ENCODE results near the gene IQGAP1.

DNA sequence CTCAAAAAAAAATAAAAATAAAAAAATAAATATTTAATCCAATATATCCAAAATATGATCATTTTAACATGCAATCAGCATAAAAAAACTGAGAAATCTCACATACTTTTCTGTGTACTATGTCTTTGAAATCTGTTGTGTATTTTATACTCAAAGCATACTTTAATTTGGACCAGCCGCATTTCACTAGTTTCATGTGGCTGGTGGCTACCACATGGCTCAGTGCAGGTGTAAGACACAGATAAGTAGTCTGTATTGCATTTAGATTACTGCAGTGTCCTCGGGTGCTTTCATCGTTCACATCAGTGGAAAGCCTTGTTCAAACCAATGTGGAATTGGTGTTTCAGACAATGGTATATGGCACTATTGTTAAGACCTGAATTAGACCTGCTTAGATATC, 152.7 kb downstream of the IQGAP1 start:
- no peak for TF ChIP-seq POLR2A (IDR thresholded peaks at IDR 0.05; ENCODE audit: low read depth, low read length)
- TF ChIP-seq, protein P1, sequence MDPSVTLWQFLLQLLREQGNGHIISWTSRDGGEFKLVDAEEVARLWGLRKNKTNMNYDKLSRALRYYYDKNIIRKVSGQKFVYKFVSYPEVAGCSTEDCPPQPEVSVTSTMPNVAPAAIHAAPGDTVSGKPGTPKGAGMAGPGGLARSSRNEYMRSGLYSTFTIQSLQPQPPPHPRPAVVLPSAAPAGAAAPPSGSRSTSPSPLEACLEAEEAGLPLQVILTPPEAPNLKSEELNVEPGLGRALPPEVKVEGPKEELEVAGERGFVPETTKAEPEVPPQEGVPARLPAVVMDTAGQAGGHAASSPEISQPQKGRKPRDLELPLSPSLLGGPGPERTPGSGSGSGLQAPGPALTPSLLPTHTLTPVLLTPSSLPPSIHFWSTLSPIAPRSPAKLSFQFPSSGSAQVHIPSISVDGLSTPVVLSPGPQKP (IDR thresholded peaks at IDR 0.05; ENCODE audit: borderline replicate concordance, low read depth, low read length), result no peak
- TF ChIP-seq, protein P2, sequence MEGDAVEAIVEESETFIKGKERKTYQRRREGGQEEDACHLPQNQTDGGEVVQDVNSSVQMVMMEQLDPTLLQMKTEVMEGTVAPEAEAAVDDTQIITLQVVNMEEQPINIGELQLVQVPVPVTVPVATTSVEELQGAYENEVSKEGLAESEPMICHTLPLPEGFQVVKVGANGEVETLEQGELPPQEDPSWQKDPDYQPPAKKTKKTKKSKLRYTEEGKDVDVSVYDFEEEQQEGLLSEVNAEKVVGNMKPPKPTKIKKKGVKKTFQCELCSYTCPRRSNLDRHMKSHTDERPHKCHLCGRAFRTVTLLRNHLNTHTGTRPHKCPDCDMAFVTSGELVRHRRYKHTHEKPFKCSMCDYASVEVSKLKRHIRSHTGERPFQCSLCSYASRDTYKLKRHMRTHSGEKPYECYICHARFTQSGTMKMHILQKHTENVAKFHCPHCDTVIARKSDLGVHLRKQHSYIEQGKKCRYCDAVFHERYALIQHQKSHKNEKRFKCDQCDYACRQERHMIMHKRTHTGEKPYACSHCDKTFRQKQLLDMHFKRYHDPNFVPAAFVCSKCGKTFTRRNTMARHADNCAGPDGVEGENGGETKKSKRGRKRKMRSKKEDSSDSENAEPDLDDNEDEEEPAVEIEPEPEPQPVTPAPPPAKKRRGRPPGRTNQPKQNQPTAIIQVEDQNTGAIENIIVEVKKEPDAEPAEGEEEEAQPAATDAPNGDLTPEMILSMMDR (conservative IDR thresholded peaks at IDR 0.05; ENCODE audit: low read depth, low read length), result no peak
- no peak for TF ChIP-seq NFE2L2 (IDR thresholded peaks at IDR 0.05; ENCODE audit: low read depth, low read length)
- TF ChIP-seq MAZ (IDR thresholded peaks at IDR 0.05; ENCODE audit: borderline replicate concordance, low read depth, low read length), result no peak
- TF ChIP-seq MXI1 (IDR thresholded peaks at IDR 0.05; ENCODE audit: borderline replicate concordance, low read depth, low read length), result no peak
- no peak for TF ChIP-seq CHD1 (IDR thresholded peaks at IDR 0.05; ENCODE audit: low read depth, low read length)
- TF ChIP-seq FOS (IDR thresholded peaks at IDR 0.05; ENCODE audit: low read depth, low read length), result no peak
- no peak for TF ChIP-seq CEBPB (IDR thresholded peaks at IDR 0.05; ENCODE audit: low read depth, low read length)
- TF ChIP-seq, protein P3, sequence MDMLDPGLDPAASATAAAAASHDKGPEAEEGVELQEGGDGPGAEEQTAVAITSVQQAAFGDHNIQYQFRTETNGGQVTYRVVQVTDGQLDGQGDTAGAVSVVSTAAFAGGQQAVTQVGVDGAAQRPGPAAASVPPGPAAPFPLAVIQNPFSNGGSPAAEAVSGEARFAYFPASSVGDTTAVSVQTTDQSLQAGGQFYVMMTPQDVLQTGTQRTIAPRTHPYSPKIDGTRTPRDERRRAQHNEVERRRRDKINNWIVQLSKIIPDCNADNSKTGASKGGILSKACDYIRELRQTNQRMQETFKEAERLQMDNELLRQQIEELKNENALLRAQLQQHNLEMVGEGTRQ (IDR thresholded peaks at IDR 0.05; ENCODE audit: low read depth, low read length), result no peak
